NCI-H2107 (cell line): ENCODE data around the gene HMCN1.

Source experiments
- DNase-seq: peaks from one replicate; lab custom pipeline; 2025; lab: John Stamatoyannopoulos, UW

Gene HMCN1

GRCh38 chr1:186089940-186090339, 355.7 kb downstream of the HMCN1 start:
- no peak for DNase-seq

DNA sequence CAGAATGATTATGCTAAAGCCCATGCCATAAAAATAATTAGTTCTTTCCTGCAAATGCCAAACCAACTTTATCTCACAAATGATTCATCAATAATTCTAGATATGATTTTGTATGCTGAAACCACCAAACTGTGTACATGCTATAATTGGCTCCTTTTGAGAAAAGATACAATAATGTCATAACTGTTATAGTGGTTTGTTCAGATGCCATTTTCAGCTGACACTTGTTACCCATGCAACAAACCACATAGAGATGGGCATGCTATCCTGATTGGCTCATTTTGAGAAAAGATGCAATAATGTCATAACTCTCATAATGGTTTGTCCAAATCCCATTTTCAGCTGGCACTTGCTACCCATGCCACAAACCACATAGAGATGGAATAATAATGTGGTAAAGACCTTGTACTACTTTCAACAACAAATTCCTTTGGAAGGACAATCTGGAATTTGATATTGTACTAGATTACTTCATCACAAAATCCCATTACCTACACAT, 357.1 kb downstream of the HMCN1 start:
- DNase-seq, result no peak

- DNase-seq, result no peak
Measured at GRCh38 chr1:186093437-186093836, 359.2 kb downstream of the HMCN1 start.

DNA sequence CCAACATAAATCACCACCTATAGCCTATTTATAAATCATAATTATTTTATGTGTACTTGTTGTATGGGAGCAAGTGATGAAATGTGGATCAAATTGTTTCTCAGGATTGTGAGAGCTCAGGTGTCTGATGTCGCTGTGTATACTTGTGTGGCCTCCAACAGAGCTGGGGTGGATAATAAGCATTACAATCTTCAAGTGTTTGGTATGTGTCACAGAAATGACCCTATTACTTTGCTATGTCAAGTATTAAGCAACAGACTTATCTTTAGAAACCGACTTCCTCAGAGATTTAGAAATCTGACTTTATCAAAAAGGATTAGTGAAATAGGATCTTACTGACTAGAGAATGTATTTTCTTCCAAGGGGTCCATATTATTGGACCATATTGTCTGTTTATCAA, 360.0 kb downstream of the HMCN1 start:
- DNase-seq, result no peak

DNA sequence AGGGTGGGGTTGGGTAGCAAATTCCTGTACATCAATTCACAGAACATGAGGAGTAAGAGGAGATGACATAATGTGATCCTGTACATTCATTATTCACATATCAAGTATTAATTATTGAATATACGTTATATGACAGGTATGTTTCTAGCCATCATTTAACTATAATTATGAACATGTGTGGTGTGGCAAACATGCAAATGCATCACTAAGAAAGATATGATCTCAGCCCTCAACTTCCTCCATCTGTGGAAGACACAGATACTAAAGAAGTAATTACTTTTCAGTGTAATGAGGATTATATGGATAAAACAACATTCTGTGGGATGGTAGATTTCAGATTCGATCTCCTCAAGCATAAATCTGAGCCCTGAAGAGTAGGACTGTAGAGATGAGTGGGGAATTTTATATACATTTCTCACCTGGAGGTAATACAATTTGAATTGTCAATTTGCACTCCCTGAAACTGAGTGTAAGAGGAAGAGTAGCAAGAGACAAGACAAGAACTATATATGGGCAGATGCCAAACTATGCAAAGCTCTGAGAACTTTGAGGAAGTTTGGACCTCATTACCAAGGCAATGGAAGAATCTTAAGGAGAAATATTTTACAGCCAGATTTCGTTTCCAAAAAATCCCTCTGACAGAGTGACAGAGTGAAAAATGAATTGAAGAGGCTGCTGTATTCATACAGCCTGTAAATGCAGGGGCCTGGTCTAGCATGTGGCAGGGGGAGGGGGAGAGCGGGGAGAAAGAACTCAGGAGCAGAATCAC, 365.3 kb downstream of the HMCN1 start:
- no peak for DNase-seq

DNA sequence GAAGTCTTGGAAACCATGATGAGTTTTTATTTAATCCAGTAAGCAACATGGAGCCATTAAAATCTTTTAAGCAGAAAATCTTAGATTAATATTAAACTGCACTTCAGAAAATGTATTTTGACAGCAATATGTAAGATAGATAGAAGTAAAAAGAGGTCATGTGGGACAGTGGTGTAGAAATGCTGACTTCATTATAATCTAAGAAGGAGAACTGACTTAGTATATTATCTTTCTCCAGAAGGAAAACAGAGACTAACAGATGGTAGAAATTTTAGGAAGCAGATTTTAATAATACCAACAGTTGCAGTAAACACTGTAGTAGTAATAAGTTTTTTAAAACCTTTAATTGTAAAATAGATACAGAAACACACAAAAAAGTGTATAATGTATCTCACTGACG, 367.9 kb downstream of the HMCN1 start:
- DNase-seq, result no peak

DNA sequence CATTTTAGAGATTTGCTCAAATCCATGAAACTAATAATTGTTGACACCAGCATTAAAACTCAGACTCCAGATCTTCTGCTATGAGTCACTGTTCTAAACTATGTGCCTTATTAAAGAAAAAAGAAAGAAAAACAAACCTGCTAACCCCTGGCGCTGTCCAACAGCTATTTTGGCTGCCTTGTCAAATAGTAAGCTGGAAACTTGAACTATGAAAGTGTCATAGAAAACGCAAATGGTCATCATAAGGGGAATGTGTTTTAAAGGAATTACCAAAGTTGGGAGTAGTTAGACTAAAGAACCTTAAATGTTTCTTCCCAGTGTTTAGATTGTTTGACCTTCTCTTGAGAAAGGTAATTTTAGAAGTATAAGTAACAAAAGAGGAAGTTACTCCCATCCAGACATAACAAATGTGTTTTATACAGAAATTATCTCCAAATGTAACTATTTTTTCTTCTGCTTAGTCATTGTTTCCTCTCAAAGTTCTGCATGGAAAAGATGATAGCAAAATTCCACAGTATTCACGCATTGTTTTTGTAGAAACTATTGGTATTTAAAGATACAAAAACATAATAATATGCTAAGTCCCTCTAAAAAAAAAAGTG, 368.5 kb downstream of the HMCN1 start:
- no peak for DNase-seq

- DNase-seq, result no peak
Measured at GRCh38 chr1:186104459-186104858, 370.3 kb downstream of the HMCN1 start.

GRCh38 chr1:186112280-186112679, 378.1 kb downstream of the HMCN1 start:
- DNase-seq, result no peak

DNA sequence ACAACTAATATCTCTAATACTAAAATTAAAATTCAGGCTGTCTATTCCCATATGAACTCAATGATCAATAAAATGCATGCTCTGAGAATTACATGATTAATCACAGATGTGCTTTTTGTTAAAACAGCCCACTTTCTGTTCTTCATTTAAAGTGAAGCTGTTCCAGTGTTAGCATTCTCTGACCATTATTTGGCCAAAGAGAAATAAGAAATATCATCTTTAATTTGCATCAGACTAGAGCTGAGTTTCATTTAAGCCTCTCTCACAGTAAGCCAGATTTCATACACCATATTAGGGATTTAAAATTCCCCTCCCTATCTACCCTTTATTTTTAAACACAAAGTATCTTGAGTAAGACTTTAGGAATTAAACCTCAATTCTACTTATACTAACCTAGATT, 379.3 kb downstream of the HMCN1 start:
- DNase-seq, result no peak

GRCh38 chr1:186118724-186119123, 384.5 kb downstream of the HMCN1 start:
- DNase-seq, result no peak

- DNase-seq, result no peak
Measured at GRCh38 chr1:186122837-186123236, 388.6 kb downstream of the HMCN1 start.

GRCh38 chr1:186125035-186125434, 390.8 kb downstream of the HMCN1 start:
- no peak for DNase-seq

GRCh38 chr1:186125511-186125910, 391.3 kb downstream of the HMCN1 start:
- no peak for DNase-seq

GRCh38 chr1:186129758-186130157, 395.6 kb downstream of the HMCN1 start:
- no peak for DNase-seq

GRCh38 chr1:186139115-186139514, 404.9 kb downstream of the HMCN1 start:
- DNase-seq, result no peak

- no peak for DNase-seq
Measured at GRCh38 chr1:186139701-186140100, 405.5 kb downstream of the HMCN1 start.

DNA sequence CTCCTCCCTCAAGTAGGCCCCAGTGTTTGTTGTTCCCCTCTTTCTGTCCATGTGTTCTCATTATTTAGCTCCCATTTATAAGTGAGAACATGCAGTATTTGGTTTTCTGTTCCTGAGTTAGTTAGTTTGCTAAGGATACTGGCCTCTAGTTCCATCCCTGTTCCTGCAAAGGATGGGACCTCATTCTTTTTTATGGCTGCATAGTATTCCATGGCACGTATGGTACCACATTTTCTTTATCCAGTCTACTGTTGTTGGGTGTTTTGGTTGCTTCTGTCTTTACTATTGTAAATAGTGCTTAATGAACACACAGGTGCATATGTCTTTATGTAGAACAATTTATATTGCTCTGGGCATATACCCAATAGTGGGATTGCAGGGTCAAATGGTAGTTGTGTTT, 408.0 kb downstream of the HMCN1 start:
- no peak for DNase-seq

DNA sequence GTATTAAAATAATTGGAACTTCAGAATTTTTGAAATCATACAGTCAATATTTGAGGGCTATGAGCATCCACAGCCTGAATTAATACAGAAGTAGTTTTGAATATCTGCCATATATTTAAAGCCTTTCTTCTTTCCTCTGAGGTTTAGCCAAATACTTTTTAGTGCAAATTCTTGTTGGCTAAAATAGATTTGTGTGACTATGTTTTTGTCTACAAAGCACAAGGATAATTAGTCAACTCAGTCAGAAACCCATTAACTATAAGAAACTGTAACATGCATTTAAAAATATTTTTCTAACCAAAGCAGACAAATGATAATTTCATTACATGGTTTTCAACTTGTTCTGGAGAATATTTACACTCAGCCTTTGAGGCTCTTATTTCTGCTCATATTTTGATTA, 408.7 kb downstream of the HMCN1 start:
- DNase-seq, result no peak

GRCh38 chr1:186143481-186143880, 409.3 kb downstream of the HMCN1 start:
- no peak for DNase-seq

DNA sequence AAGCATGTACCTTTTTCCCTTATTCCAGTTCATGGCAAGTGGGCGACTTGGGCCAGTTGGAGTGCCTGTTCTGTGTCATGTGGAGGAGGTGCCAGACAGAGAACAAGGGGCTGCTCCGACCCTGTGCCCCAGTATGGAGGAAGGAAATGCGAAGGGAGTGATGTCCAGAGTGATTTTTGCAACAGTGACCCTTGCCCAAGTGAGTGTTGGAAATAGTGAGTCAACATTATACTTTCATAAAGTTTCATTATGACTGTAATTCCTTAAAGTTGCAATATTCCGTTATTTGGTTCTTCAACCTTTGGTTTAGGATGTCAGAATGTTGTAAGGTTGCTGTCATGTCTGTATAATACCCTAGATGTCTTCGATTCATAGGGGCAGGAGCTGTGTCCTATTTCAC, 410.3 kb downstream of the HMCN1 start:
- DNase-seq, result no peak

DNA sequence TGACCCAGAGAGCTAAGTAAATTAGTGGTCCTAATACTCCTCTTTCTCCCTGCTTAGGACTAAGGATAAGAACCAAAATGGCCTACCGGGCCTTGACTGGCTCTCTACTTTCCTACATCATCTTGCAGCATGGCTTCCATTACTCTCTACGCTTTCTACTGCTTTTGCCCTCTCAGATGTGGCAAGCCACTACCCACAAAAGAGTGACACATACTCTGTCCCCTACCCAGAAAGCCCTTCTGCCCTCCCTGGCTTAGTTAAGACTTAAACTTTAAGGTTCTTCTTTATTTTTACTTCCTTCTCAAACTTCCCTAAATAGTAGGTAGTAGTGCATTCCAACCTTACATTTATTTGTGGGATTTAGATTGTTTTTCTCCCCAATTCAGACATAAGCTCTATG, 412.8 kb downstream of the HMCN1 start:
- no peak for DNase-seq

DNA sequence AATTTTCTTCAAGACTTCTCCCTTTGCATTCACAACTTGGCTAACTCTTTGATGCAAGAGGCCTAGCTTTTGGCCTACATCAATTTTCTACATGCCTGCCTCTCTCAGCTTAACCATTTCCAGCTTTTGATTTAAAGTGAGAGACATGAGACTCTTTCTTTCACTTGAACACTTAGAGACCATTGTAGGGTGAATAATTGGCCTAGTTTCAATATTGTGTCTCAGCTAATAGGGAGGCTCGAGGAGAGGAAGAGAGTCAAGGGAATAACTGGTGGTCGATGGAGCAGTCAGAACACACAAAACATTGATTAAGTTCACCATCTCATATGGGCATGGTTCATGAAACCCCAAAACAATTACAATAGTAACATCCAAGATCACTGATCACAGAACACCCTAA, 415.4 kb downstream of the HMCN1 start:
- DNase-seq, result no peak

DNA sequence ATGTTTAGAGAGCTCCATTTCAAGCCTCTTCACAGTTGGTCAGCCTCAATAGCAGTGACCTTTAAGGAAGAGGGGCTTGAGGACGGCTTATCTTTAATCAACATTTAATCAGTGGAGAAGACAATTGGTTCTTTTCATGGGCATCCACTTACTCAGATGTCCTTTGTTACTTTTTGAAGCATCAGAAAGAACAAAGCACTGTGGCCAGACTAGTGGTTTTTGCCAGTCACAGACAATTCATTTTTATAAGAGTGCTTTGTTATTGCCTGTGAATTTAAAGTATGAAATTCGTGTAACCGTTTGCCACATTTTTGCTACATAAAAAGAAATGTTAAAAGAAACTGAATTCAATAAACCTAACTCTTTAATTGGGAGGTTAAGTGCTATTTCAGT, 418.0 kb downstream of the HMCN1 start:
- DNase-seq, result no peak
